OCI-LY1 (cell line): ENCODE results near the gene CFL1.

Experiments used
- H2AFZ ChIP-seq: fragments of 200-600 bp; sonication (generic), shearing (Covaris generic); 2 replicates; pipeline ENCODE4 v1.6.0; 2014; ENCODE audit warnings: antibody characterized with exemption, mild to moderate bottlenecking, low read length
- H3F3A ChIP-seq: fragments of 200-600 bp; sonication (generic), shearing (Covaris generic); 2 replicates; pipeline ENCODE4 v1.6.0; 2014; ENCODE audit warnings: mild to moderate bottlenecking, antibody characterized with exemption, low read length, moderate library complexity; ENCODE audit not compliant: insufficient read depth
- H3K27ac ChIP-seq: fragments of 200-600 bp; sonication (generic); 2 replicates; pipeline ENCODE4 v1.5.1; 2014; ENCODE audit warnings: low read length, mixed run types, mild to moderate bottlenecking, low read depth; ENCODE audit not compliant: poor library complexity, severe bottlenecking
- H3K27me3 ChIP-seq: fragments of 200-600 bp; sonication (generic); 2 replicates; pipeline ENCODE4 v1.6.0; 2014; ENCODE audit warnings: antibody characterized with exemption, mild to moderate bottlenecking, low read length, moderate library complexity; ENCODE audit not compliant: insufficient read depth
- H3K36me3 ChIP-seq: fragments of 200-600 bp; sonication (generic); 2 replicates; pipeline ENCODE4 v1.6.1; 2014; ENCODE audit warnings: mild to moderate bottlenecking, antibody characterized with exemption, low read length, moderate library complexity, mixed read lengths; ENCODE audit not compliant: insufficient read depth
- H3K4me1 ChIP-seq: fragments of 200-600 bp; sonication (generic); 2 replicates; pipeline ENCODE4 v1.5.1; 2014; ENCODE audit warnings: mild to moderate bottlenecking, low read length, moderate library complexity; ENCODE audit not compliant: insufficient read depth, severe bottlenecking
- H3K4me2 ChIP-seq: fragments of 200-600 bp; sonication (generic), shearing (Covaris generic); 2 replicates; pipeline ENCODE4 v1.6.1; 2014; ENCODE audit warnings: low read length
- H3K4me3 ChIP-seq: fragments of 200-600 bp; sonication (generic); 2 replicates; pipeline ENCODE4 v1.5.1; 2014; ENCODE audit warnings: low read length, low read depth, mild to moderate bottlenecking, mixed read lengths; ENCODE audit not compliant: poor library complexity, severe bottlenecking
- H3K79me2 ChIP-seq: fragments of 200-600 bp; shearing (Covaris generic); 2 replicates; pipeline ENCODE4 v1.6.1; 2016; ENCODE audit warnings: mixed run types, low read length, mixed read lengths; ENCODE audit not compliant: insufficient read depth
- H3K9ac ChIP-seq: fragments of 200-600 bp; sonication (generic), shearing (Covaris generic); 2 replicates; pipeline ENCODE4 v1.6.1; 2014; ENCODE audit warnings: mild to moderate bottlenecking, low read length, mixed read lengths
- H3K9me2 ChIP-seq: fragments of 200-600 bp; sonication (generic), shearing (Covaris generic); 2 replicates; pipeline ENCODE4 v1.6.1; 2014; ENCODE audit warnings: low read depth, mild to moderate bottlenecking, low read length, mixed read lengths
- H3K9me3 ChIP-seq: fragments of 200-600 bp; shearing (Covaris generic); 2 replicates; pipeline ENCODE4 v1.6.1; 2014; ENCODE audit warnings: low read length, mixed read lengths
- H4K20me1 ChIP-seq: fragments of 200-600 bp; sonication (generic), shearing (Covaris generic); 2 replicates; pipeline ENCODE4 v1.6.0; 2016; ENCODE audit warnings: mild to moderate bottlenecking, low read length; ENCODE audit not compliant: insufficient read depth
- CTCF ChIP-seq: fragments of 200-600 bp; sonication (generic), shearing (Covaris generic); IDR thresholded peaks from 2 replicates; pipeline ENCODE4 v1.5.1; 2017; ENCODE audit warnings: mild to moderate bottlenecking, antibody characterized with exemption, low read length, moderate library complexity, mixed read lengths
- EZH2 ChIP-seq: fragments of 200-600 bp; sonication (generic), shearing (Covaris generic); IDR thresholded peaks from 2 replicates; pipeline ENCODE4 v1.8.0; 2017; ENCODE audit warnings: borderline replicate concordance, mixed run types, mild to moderate bottlenecking, antibody characterized with exemption, low read length, moderate library complexity, mixed read lengths

CFL1 gene

GRCh38 chr11:65853246-65853979 is 4.6 kb downstream of the CFL1 start:
- Histone ChIP-seq H4K20me1 (peaks cover 5% of the 10 kb centered on the region; the same call in 1 of the 2 replicates), H2AFZ (no peak overlapping the region), H3K79me2 (peaks cover 17% of the 10 kb centered on the region), H3K4me3 (no peak overlapping the region), H3K4me1 (peaks cover 8% of the 10 kb centered on the region), H3K9me2 (no peaks in the 10 kb centered on the region), H3K36me3 (peaks cover 67% of the 10 kb centered on the region), H3K27me3 (no peaks in the 10 kb centered on the region), H3K9me3 (no peaks in the 10 kb centered on the region), H3K27ac (no peak overlapping the region), H3F3A (no peaks in the 10 kb centered on the region), H3K9ac (no peak overlapping the region), H3K4me2 (no peak overlapping the region)
- TF ChIP-seq CTCF, result no peak; the same call in 1 of the 2 replicates
- TF ChIP-seq EZH2, result no peak

- Histone ChIP-seq H3K9ac (no peak overlapping the region), H3K9me3 (no peaks in the 10 kb centered on the region), H2AFZ (no peak overlapping the region), H3K4me2 (no peak overlapping the region), H3K36me3 (peaks cover 67% of the 10 kb centered on the region), H3K79me2 (peaks cover 17% of the 10 kb centered on the region), H3K9me2 (no peaks in the 10 kb centered on the region), H3F3A (no peaks in the 10 kb centered on the region), H3K27ac (no peak overlapping the region), H3K4me3 (no peak overlapping the region), H3K4me1 (peaks cover 8% of the 10 kb centered on the region), H3K27me3 (no peaks in the 10 kb centered on the region), H4K20me1 (peaks cover 5% of the 10 kb centered on the region; the same call in 1 of the 2 replicates)
- TF ChIP-seq CTCF, result no peak
- TF ChIP-seq EZH2, result no peak
These were observed 5.3 kb downstream of the CFL1 start for GRCh38 chr11:65852508-65853245.

- Histone ChIP-seq H2AFZ (no peak overlapping the region), H3K4me2 (no peak overlapping the region), H3K27me3 (no peaks in the 10 kb centered on the region), H3K79me2 (peaks cover 11% of the 10 kb centered on the region), H3K9ac (no peak overlapping the region), H3K9me2 (no peaks in the 10 kb centered on the region), H3K4me1 (peaks cover 8% of the 10 kb centered on the region), H3K36me3 (peaks cover 61% of the 10 kb centered on the region), H3K27ac (no peak overlapping the region), H4K20me1 (peaks cover 5% of the 10 kb centered on the region; the same call in 1 of the 2 replicates), H3F3A (no peaks in the 10 kb centered on the region), H3K9me3 (no peaks in the 10 kb centered on the region), H3K4me3 (no peak overlapping the region)
- no peak for TF ChIP-seq EZH2
These were observed 6.0 kb downstream of the CFL1 start for GRCh38 chr11:65851811-65852507.
